Stimulated activated CD8-positive, alpha-beta memory T cell treated with anti-CD3 and anti-CD28 coated beads, Interleukin-12 subunit alpha, Interleukin-12 subunit beta, amount 100 ng/mL, for 24 hours (primary cell): Measurements from ENCODE around the gene IPCEF1.

ENCODE experiments used
- DNase-seq: peaks from one replicate; pipeline ENCODE4 v3.0.0-alpha.2; 2020; ENCODE audit errors: extremely low read depth

Gene IPCEF1

GRCh38 chr6:154356690-154357089, at the start of gene IPCEF1:
Gene IPCEF1 (minus strand): TSS chr6:154356803. CDS start chr6:154265947, 90,856 bp downstream.
- DNase-seq: no peak

GRCh38 chr6:154406301-154406700, 49.7 kb upstream of the IPCEF1 start:
- no peak for DNase-seq

GRCh38 chr6:154404791-154405400, 48.3 kb upstream of the IPCEF1 start:
- DNase-seq: no peak

- DNase-seq: no peak
These were observed 47.2 kb upstream of the IPCEF1 start for GRCh38 chr6:154403788-154404187.

GRCh38 chr6:154402081-154402780, 45.6 kb upstream of the IPCEF1 start:
- DNase-seq: no peak

GRCh38 chr6:154399097-154399496, 42.5 kb upstream of the IPCEF1 start:
- DNase-seq: no peak

GRCh38 chr6:154397491-154398195, 41.0 kb upstream of the IPCEF1 start:
- no peak for DNase-seq

- no peak for DNase-seq
These were observed 39.3 kb upstream of the IPCEF1 start for GRCh38 chr6:154395878-154396277.

- no peak for DNase-seq
These were observed 38.7 kb upstream of the IPCEF1 start for GRCh38 chr6:154395316-154395715.

- no peak for DNase-seq
These were observed 38.0 kb upstream of the IPCEF1 start for GRCh38 chr6:154394571-154394970.

GRCh38 chr6:154390034-154390433, 33.4 kb upstream of the IPCEF1 start:
- no peak for DNase-seq

- no peak for DNase-seq
These were observed 32.2 kb upstream of the IPCEF1 start for GRCh38 chr6:154388803-154389202.

GRCh38 chr6:154386848-154387717, 30.5 kb upstream of the IPCEF1 start:
- no peak for DNase-seq

- DNase-seq: no peak
These were observed 27.6 kb upstream of the IPCEF1 start for GRCh38 chr6:154384191-154384590.

GRCh38 chr6:154383273-154383672, 26.7 kb upstream of the IPCEF1 start:
- DNase-seq: no peak

- no peak for DNase-seq
These were observed 26.1 kb upstream of the IPCEF1 start for GRCh38 chr6:154382740-154383139.

GRCh38 chr6:154381548-154381947, 24.9 kb upstream of the IPCEF1 start:
- DNase-seq: no peak

GRCh38 chr6:154380741-154381140, 24.1 kb upstream of the IPCEF1 start:
- no peak for DNase-seq

GRCh38 chr6:154379585-154379984, 23.0 kb upstream of the IPCEF1 start:
- no peak for DNase-seq

- DNase-seq: no peak
These were observed 21.9 kb upstream of the IPCEF1 start for GRCh38 chr6:154378518-154378917.

GRCh38 chr6:154377726-154378125, 21.1 kb upstream of the IPCEF1 start:
- no peak for DNase-seq

GRCh38 chr6:154373971-154374370, 17.4 kb upstream of the IPCEF1 start:
- DNase-seq: no peak
